ENCODE results near the gene EEA1. TPM values are rescaled to one million over a fixed set of nuclear protein-coding genes. Genes with fewer than 3 reads are reported as not detected.
A peak's percentile ranks its signal among the peaks of the same experiment; 100 is the strongest.

The EEA1 gene
- total RNA-seq, 6 experiments from 2014 or later = 8.9 to 20.3 (median 16.3) TPM

GRCh38 chr12:92729773-92730305, 199.3 kb downstream of the EEA1 start:
- ATAC-seq (peak in 1 of 4 donors; percentile 15), DNase-seq (no peak)
- H3K4me3 ChIP-seq = no peak overlapping the region
- H3K27me3 ChIP-seq = no peaks in the 10 kb centered on the region
- no peaks in the 10 kb centered on the region for H3K4me1 ChIP-seq
- TF ChIP-seq CTCF (IDR thresholded peaks at IDR 0.05) (no peak), POLR2A (IDR thresholded peaks at IDR 0.05) (no peak)
- H3K27ac ChIP-seq = no peak overlapping the region
- 60% methylated on average over 1 of the region's 1 CpG for WGBS (ENCODE audit: insufficient coverage, low coverage, low lambda C conversion rate, missing lambda C conversion rate)
- H3K9me3 ChIP-seq = no peaks in the 10 kb centered on the region
- intact Hi-C loops (cut with DNase I) = no loop called here
- no peaks in the 10 kb centered on the region for H3K36me3 ChIP-seq

GRCh38 chr12:92726850-92727249, 202.2 kb downstream of the EEA1 start:
- intact Hi-C loops (cut with DNase I) = no loop called here
- ATAC-seq = no peak
- no peak overlapping the region for H3K4me3 ChIP-seq

GRCh38 chr12:92722897-92723296, 206.2 kb downstream of the EEA1 start:
- ATAC-seq = no peak
- WGBS (ENCODE audit: insufficient coverage, low coverage, low lambda C conversion rate, missing lambda C conversion rate) = 83% methylated on average over 3 of the region's 3 CpGs
- no peaks in the 10 kb centered on the region for H3K9me3 ChIP-seq

More at GRCh38 chr12:92726850-92727249, 202.2 kb downstream of the EEA1 start:
- Histone ChIP-seq H3K9me3 (no peaks in the 10 kb centered on the region), H3K27me3 (no peaks in the 10 kb centered on the region), H3K36me3 (no peaks in the 10 kb centered on the region), H3K4me1 (no peaks in the 10 kb centered on the region), H3K27ac (no peak overlapping the region)
- 85% methylated on average over 2 of the region's 4 CpGs for WGBS (ENCODE audit: insufficient coverage, low coverage, low lambda C conversion rate, missing lambda C conversion rate)
- no peak for DNase-seq
- no peak for TF ChIP-seq CTCF (IDR thresholded peaks at IDR 0.05)
- TF ChIP-seq POLR2A (IDR thresholded peaks at IDR 0.05) = no peak

GRCh38 chr12:92721656-92722055, 207.4 kb downstream of the EEA1 start:
- H3K9me3 ChIP-seq = no peaks in the 10 kb centered on the region
- TF ChIP-seq POLR2A (IDR thresholded peaks at IDR 0.05) (no peak), CTCF (IDR thresholded peaks at IDR 0.05) (no peak)
- WGBS (ENCODE audit: insufficient coverage, low coverage, low lambda C conversion rate, missing lambda C conversion rate) = 75% methylated on average over 1 of the region's 1 CpG
- DNase-seq (no peak), ATAC-seq (no peak)
- H3K27me3 ChIP-seq = no peaks in the 10 kb centered on the region
- intact Hi-C loops (cut with DNase I) = no loop called here
- no peak overlapping the region for H3K4me3 ChIP-seq
- no peaks in the 10 kb centered on the region for H3K36me3 ChIP-seq
- no peak overlapping the region for H3K27ac ChIP-seq
- no peaks in the 10 kb centered on the region for H3K4me1 ChIP-seq

More at GRCh38 chr12:92722897-92723296, 206.2 kb downstream of the EEA1 start:
- no peak for TF ChIP-seq POLR2A (IDR thresholded peaks at IDR 0.05)
- no peak for TF ChIP-seq CTCF (IDR thresholded peaks at IDR 0.05)
- no peak overlapping the region for H3K27ac ChIP-seq
- no peak overlapping the region for H3K4me3 ChIP-seq
- no peaks in the 10 kb centered on the region for H3K27me3 ChIP-seq
- no peak for DNase-seq
- H3K36me3 ChIP-seq = no peaks in the 10 kb centered on the region
- no peaks in the 10 kb centered on the region for H3K4me1 ChIP-seq
- intact Hi-C loops (cut with DNase I) = no loop called here

GRCh38 chr12:92721130-92721529, 208.0 kb downstream of the EEA1 start:
- no peak for TF ChIP-seq POLR2A (IDR thresholded peaks at IDR 0.05)
- TF ChIP-seq CTCF (IDR thresholded peaks at IDR 0.05) = no peak
- no peak overlapping the region for H3K27ac ChIP-seq
- intact Hi-C loops (cut with DNase I) = no loop called here
- H3K36me3 ChIP-seq = no peaks in the 10 kb centered on the region
- H3K27me3 ChIP-seq = no peaks in the 10 kb centered on the region
- no peak overlapping the region for H3K4me3 ChIP-seq
- WGBS (ENCODE audit: insufficient coverage, low coverage, low lambda C conversion rate, missing lambda C conversion rate) = 58% methylated on average over 3 of the region's 8 CpGs
- H3K9me3 ChIP-seq = no peaks in the 10 kb centered on the region
- DNase-seq (no peak), ATAC-seq (no peak)
- no peaks in the 10 kb centered on the region for H3K4me1 ChIP-seq

All from right lobe of liver (tissue), 6 donors.